A549 (cell line): ENCODE results near the gene BTBD3. TPM values are rescaled to one million over a fixed set of nuclear protein-coding genes. Genes with fewer than 3 reads are reported as not detected.

Experiments used
- ATAC-seq, 2 experiments: fragments of 200-7000 bp in 1 of 2; fragments of >200 bp in 1 of 2; cut with Nextera tagmentation in 1 of 2; cut with Tn5 transposase in 1 of 2; 3 replicates each; pipeline versions ENCODE4 v1.8.0 to v1.9.1; 2018 to 2020; ENCODE audit warnings: mild to moderate bottlenecking in 1 of 2, moderate library complexity in 1 of 2
- CTCF ChIA-PET: fragments of 300-600 bp; sonication (Branson Sonifier 250); formaldehyde crosslinking; extraction: SDS; loops from one replicate; lab custom pipeline; 2021; ENCODE audit warnings: antibody characterized with exemption, inconsistent platforms; lab: Yijun Ruan, JAX
- POLR2A ChIA-PET: fragments of 350-600 bp; formaldehyde crosslinking; extraction: SDS; loops from one replicate; lab custom pipeline; 2021; ENCODE audit warnings: antibody characterized with exemption, inconsistent platforms; lab: Yijun Ruan, JAX
- DNase-seq, 2 experiments: peaks; one replicate each; pipeline versions ENCODE4 v3.0.0 to v3.0.0-alpha.2; 2011 to 2016; ENCODE audit warnings: low read depth in 1 of 2, low spot score in 1 of 2
- FAIRE-seq: peaks from 2 replicates; lab custom pipeline; 2011; peaks lifted over from hg19 to GRCh38; lab: Jason Lieb, UNC
- H3K27ac ChIP-seq, 2 experiments: fragments of >200 bp; sonication (Bioruptor Twin); formaldehyde crosslinking; 3 replicates each; pipeline ENCODE4 v1.5.1; 2016 to 2017
- H3K4me1 ChIP-seq: fragments of >200 bp; sonication (Bioruptor Twin); formaldehyde crosslinking; 3 replicates; pipeline ENCODE4 v1.6.1; 2016
- H3K4me2 ChIP-seq: fragments of >200 bp; sonication (Bioruptor Twin); formaldehyde crosslinking; 3 replicates; pipeline ENCODE4 v1.6.1; 2016
- H3K4me3 ChIP-seq: fragments of >200 bp; sonication (Bioruptor Twin); formaldehyde crosslinking; 3 replicates; pipeline ENCODE4 v1.5.1; 2016
- H3K9me3 ChIP-seq: fragments of >200 bp; sonication (Bioruptor Twin); formaldehyde crosslinking; 3 replicates; pipeline ENCODE4 v1.6.1; 2016
- BHLHE40 ChIP-seq: IDR thresholded peaks from 2 replicates; pipeline ENCODE4 v1.6.1; 2012; ENCODE audit warnings: low read depth, low read length, inconsistent platforms
- CBX8 ChIP-seq: fragments of 200-600 bp; sonication (generic); IDR thresholded peaks from 2 replicates; pipeline ENCODE4 v1.6.1; 2016
- ESRRA ChIP-seq: fragments of 150-350 bp; IDR thresholded peaks from 2 replicates; pipeline ENCODE4 v1.6.1; 2014; ENCODE audit warnings: mild to moderate bottlenecking, low read length, borderline replicate concordance
- FOSB ChIP-seq: fragments of 250-450 bp; sonication (Bioruptor Pico); IDR thresholded peaks from 2 replicates; pipeline ENCODE4 v1.5.0; 2020; ENCODE audit warnings: mild to moderate bottlenecking, moderate library complexity
- FOSL2 ChIP-seq, 2 experiments: fragments of 450-650 bp in 1 of 2; fragments of >200 bp in 1 of 2; sonication (Bioruptor Twin) in 1 of 2; formaldehyde crosslinking; IDR thresholded peaks; 2 replicates each; pipeline versions ENCODE4 v1.5.0 to v1.6.1; 2016 to 2020; ENCODE audit warnings: mild to moderate bottlenecking in 1 of 2, moderate library complexity in 1 of 2
- FOXS1 ChIP-seq: fragments of 250-450 bp; sonication (Bioruptor Pico); IDR thresholded peaks from 2 replicates; pipeline ENCODE4 v1.5.0; 2020; ENCODE audit warnings: mild to moderate bottlenecking, moderate library complexity
- GATA3 ChIP-seq: IDR thresholded peaks from 2 replicates; pipeline ENCODE4 v1.6.1; 2012; ENCODE audit warnings: borderline replicate concordance
- HEYL ChIP-seq: fragments of 250-450 bp; sonication (Bioruptor Pico); IDR thresholded peaks from 2 replicates; pipeline ENCODE4 v1.8.0; 2021; ENCODE audit warnings: mild to moderate bottlenecking, moderate library complexity
- HOXB5 ChIP-seq: fragments of 250-450 bp; sonication (Bioruptor Pico); IDR thresholded peaks from 2 replicates; pipeline ENCODE4 v1.5.0; 2020; ENCODE audit warnings: mild to moderate bottlenecking, moderate library complexity
- KDM1A ChIP-seq: fragments of 200-600 bp; sonication (generic); IDR thresholded peaks from 2 replicates; pipeline ENCODE4 v1.6.1; 2016; ENCODE audit warnings: low read depth, mild to moderate bottlenecking
- KDM5A ChIP-seq: fragments of 200-600 bp; sonication (generic); IDR thresholded peaks from 2 replicates; pipeline ENCODE4 v1.6.1; 2016; ENCODE audit warnings: antibody characterized with exemption, mild to moderate bottlenecking
- MYC ChIP-seq: IDR thresholded peaks from 2 replicates; pipeline ENCODE4 v1.6.1; 2012; ENCODE audit warnings: mild to moderate bottlenecking, inconsistent platforms, low read length, improper control_type of control experiment, borderline replicate concordance
- NFE2L2 ChIP-seq: fragments of 150-350 bp; conservative IDR thresholded peaks from 2 replicates; pipeline ENCODE4 v1.6.1; 2014; ENCODE audit warnings: low read length
- NR3C1 ChIP-seq: fragments of >200 bp; sonication (Bioruptor Twin); formaldehyde crosslinking; IDR thresholded peaks from 3 replicates; pipeline ENCODE4 v1.6.1; 2017
- POLR2A ChIP-seq: IDR thresholded peaks from 2 replicates; pipeline ENCODE4 v1.6.1; 2012; ENCODE audit warnings: mild to moderate bottlenecking, low read length
- RAD21 ChIP-seq, 2 experiments: fragments of >200 bp in 1 of 2; sonication (Bioruptor Twin) in 1 of 2; formaldehyde crosslinking in 1 of 2; IDR thresholded peaks in 1 of 2; conservative IDR thresholded peaks in 1 of 2; 2 replicates in 1 of 2; 3 replicates in 1 of 2; pipeline ENCODE4 v1.6.1; 2012 to 2018; ENCODE audit warnings: inconsistent platforms in 1 of 2
- RCOR1 ChIP-seq: fragments of 150-350 bp; IDR thresholded peaks from 2 replicates; pipeline ENCODE4 v1.6.1; 2014; ENCODE audit warnings: antibody characterized with exemption, low read length, low read depth
- WGBS: methylation state at CpG from one replicate; pipeline ENCODE4 v1.1.6; 2017; ENCODE audit errors: missing lambda C conversion rate; 5-methylcytosine and 5-hydroxymethylcytosine counted together
- polyA plus RNA-seq, 4 experiments: library from polyadenylated mRNA; depleted of rRNA in 3 of 4; stranded (reverse); fragments of >200 nt; fragmentation: RNase III in 1 of 4; extraction: RNeasy Plus Mini Kit Qiagen cat#74134 plus additional on column Dnase treatment in 1 of 4; gene quantifications; 2 replicates in 3 of 4; 3 replicates in 1 of 4; pipeline ENCODE4 v1.2.3, GENCODE V29; 2011 to 2017
- TF ChIP-seq, protein P1 (sequence below): fragments of >200 bp; sonication (Bioruptor Twin); formaldehyde crosslinking; IDR thresholded peaks from 3 replicates; pipeline ENCODE4 v1.5.1; 2016
- TF ChIP-seq, protein P2 (sequence below): IDR thresholded peaks from 2 replicates; pipeline ENCODE4 v1.6.1; 2012
- TF ChIP-seq, protein P3 (sequence below): fragments of 200-600 bp; sonication (generic); IDR thresholded peaks from 2 replicates; pipeline ENCODE4 v1.6.1; 2016; ENCODE audit warnings: antibody characterized with exemption, mild to moderate bottlenecking, moderate library complexity

BTBD3 gene
- polyA plus RNA-seq, 2 of the 4 experiments (the other 2 are of a cell fraction): 16.3 to 47.1 TPM

DNA sequence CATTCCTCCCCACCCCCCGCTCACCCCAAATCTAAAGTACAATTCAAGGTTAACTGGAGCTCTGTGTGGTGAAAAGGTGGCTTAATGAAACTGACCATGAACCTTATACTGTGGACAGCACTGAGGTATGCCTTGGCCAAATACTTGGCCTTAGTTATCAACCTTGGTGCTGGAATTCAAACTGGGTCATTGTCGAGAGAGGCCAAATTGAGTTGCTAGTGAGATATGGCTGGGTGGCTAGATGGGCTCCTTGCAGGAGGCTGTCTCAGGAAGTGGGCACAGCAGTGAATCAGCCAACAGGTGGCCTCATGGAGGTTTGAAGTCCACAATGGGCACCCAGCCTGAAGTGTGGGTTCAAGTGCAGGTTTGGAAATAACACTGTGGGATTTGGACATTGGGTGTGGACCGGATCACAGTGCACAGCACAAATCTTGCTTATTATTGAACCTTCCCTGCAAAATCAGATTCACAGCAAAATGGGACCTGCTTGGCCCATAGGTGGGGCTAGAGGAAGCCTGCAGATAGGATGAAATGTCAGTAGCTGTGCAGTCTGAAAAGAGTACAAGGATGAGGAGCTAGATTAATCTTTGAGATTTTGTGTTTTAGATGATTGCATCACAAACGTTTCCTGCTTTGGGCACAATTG, 5.6 kb upstream of the BTBD3 start:
- Histone ChIP-seq H3K9me3 (no peaks in the 10 kb centered on the region), H3K4me3 (no peak overlapping the region), H3K4me1 (no peaks in the 10 kb centered on the region), H3K4me2 (no peak overlapping the region), H3K27ac (no peak overlapping the region)
- DNase-seq (peak; percentile 24 to 28), ATAC-seq (peak; percentile 74 to 82; a peak in 5 of 6 replicates), FAIRE-seq (peak; percentile 54)
- POLR2A ChIA-PET: no interaction called here
- TF ChIP-seq KDM5A (no peak), NFE2L2 (no peak), HOXB5 (CRISPR knock-in tag) (no peak), HEYL (CRISPR knock-in tag) (no peak), ESRRA (no peak), RAD21 (conservative IDR thresholded peaks at IDR 0.05 in 1 of 2, IDR thresholded peaks at IDR 0.05 in 1 of 2) (peak in 1 of 2 experiments; percentile 32; a peak in 2 of 5 replicates), CBX8 (no peak), BHLHE40 (no peak), FOSL2 (IDR thresholded peaks at IDR 0.05) (no peak), FOSL2 (CRISPR knock-in tag; IDR thresholded peaks at IDR 0.05) (no peak), NR3C1 (no peak), MYC (no peak), FOXS1 (CRISPR knock-in tag) (no peak), FOSB (no peak), RCOR1 (no peak)
- TF ChIP-seq, protein P1, sequence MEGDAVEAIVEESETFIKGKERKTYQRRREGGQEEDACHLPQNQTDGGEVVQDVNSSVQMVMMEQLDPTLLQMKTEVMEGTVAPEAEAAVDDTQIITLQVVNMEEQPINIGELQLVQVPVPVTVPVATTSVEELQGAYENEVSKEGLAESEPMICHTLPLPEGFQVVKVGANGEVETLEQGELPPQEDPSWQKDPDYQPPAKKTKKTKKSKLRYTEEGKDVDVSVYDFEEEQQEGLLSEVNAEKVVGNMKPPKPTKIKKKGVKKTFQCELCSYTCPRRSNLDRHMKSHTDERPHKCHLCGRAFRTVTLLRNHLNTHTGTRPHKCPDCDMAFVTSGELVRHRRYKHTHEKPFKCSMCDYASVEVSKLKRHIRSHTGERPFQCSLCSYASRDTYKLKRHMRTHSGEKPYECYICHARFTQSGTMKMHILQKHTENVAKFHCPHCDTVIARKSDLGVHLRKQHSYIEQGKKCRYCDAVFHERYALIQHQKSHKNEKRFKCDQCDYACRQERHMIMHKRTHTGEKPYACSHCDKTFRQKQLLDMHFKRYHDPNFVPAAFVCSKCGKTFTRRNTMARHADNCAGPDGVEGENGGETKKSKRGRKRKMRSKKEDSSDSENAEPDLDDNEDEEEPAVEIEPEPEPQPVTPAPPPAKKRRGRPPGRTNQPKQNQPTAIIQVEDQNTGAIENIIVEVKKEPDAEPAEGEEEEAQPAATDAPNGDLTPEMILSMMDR: peak; percentile 39; the same call in 2 of the 3 replicates
- TF ChIP-seq, protein P2, sequence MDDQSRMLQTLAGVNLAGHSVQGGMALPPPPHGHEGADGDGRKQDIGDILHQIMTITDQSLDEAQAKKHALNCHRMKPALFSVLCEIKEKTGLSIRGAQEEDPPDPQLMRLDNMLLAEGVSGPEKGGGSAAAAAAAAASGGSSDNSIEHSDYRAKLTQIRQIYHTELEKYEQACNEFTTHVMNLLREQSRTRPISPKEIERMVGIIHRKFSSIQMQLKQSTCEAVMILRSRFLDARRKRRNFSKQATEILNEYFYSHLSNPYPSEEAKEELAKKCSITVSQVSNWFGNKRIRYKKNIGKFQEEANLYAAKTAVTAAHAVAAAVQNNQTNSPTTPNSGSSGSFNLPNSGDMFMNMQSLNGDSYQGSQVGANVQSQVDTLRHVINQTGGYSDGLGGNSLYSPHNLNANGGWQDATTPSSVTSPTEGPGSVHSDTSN: no peak
- WGBS: 77% methylated on average over 4 of the region's 4 CpGs
- CTCF ChIA-PET: interaction anchor here (1.2 to 1.4 kb wide), 4 partner anchors 9 to 127 kb away, joined by 3 to 5 read pairs (median 4); no protein-coding TSS in a partner anchor

DNA sequence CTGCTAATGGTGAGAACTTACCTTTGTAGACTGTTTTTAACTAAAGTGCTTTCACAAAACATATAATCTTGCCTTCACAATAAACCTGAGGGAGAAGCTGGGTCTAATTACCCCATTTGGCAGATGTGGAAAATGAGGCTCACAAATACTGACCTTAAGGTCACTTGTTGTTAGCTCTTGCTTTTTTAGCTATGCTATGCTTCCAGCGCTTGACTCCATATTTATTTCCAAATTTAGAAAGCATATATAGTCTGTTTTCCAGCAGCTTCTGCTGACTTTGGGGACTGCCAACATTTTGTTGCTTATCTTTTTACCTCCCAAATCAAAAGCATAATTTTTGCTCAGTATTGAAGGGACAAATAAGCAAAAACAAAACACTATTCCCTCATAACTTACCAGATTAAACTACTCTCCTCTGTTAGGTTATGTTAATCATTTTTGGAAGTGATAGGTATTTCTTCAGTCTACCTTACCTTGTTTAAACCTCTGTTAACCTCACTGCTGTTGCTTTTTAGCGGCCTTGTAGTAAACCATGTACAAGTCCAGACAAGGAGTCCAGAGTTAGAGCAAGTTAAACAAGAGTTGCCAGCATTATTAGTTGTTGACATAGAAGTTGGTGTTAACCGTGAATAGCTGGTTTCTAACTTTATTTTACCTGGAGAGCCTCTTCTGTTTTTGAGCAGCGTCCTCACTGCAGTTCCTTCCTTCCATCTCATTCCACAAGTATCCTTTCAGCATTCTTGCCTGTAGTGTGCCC, 4.9 kb upstream of the BTBD3 start:
- Histone ChIP-seq H3K4me2 (no peak overlapping the region), H3K4me1 (no peaks in the 10 kb centered on the region), H3K27ac (no peak overlapping the region), H3K9me3 (no peaks in the 10 kb centered on the region)
- DNase-seq: no peak
- 93% methylated on average over 4 of the region's 4 CpGs for WGBS
- POLR2A ChIA-PET: no interaction called here
- TF ChIP-seq KDM1A: no peak
- no peak for TF ChIP-seq GATA3
- TF ChIP-seq, protein P2: no peak
- TF ChIP-seq POLR2A: no peak
- TF ChIP-seq ESRRA: no peak
- TF ChIP-seq, protein P3, sequence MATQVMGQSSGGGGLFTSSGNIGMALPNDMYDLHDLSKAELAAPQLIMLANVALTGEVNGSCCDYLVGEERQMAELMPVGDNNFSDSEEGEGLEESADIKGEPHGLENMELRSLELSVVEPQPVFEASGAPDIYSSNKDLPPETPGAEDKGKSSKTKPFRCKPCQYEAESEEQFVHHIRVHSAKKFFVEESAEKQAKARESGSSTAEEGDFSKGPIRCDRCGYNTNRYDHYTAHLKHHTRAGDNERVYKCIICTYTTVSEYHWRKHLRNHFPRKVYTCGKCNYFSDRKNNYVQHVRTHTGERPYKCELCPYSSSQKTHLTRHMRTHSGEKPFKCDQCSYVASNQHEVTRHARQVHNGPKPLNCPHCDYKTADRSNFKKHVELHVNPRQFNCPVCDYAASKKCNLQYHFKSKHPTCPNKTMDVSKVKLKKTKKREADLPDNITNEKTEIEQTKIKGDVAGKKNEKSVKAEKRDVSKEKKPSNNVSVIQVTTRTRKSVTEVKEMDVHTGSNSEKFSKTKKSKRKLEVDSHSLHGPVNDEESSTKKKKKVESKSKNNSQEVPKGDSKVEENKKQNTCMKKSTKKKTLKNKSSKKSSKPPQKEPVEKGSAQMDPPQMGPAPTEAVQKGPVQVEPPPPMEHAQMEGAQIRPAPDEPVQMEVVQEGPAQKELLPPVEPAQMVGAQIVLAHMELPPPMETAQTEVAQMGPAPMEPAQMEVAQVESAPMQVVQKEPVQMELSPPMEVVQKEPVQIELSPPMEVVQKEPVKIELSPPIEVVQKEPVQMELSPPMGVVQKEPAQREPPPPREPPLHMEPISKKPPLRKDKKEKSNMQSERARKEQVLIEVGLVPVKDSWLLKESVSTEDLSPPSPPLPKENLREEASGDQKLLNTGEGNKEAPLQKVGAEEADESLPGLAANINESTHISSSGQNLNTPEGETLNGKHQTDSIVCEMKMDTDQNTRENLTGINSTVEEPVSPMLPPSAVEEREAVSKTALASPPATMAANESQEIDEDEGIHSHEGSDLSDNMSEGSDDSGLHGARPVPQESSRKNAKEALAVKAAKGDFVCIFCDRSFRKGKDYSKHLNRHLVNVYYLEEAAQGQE: no peak
- TF ChIP-seq, all 56 proteins: peak for 0
- H3K4me3 ChIP-seq: no peak overlapping the region
- ATAC-seq: no peak
- FAIRE-seq: no peak
- CTCF ChIA-PET: interaction anchor here (1.2 to 1.4 kb wide), 4 partner anchors 9 to 127 kb away, joined by 3 to 5 read pairs (median 4); no protein-coding TSS in a partner anchor
